ENCODE data around the gene HYAL3.

Gene HYAL3

DNA sequence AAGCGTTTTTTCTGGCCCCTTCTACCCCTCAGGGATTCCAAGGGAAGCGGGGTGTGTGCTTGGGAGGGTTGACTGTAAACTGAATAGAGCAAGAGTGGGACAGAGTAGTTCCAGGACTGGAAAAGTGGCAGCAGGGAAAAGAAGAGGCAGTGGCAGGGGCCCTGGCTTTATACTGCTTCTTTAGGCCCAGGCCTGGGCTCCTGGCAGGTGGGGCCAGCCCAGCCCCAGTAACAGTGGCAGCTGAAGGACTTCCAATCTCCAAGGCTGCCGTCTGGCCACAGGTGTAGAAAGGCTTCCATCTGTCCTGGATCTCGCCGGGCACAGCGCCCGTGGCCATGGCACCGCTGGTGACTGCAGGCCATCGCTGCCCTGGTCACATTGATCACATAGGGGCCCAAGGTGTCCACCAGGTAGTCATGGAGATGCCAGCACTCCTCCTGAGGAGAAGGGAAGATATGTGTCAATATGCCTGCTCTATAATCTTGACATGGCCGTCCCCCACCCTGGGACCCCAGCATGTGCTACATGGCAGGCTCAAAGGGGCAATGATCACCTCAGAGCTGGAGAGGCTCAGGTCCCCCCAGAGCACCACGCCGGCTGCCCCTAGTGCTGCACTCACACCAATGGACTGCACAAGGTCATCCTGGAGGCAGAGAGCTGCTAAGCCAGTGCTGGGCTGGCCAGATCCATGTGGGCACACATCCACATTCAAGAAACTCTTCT lies 6.0 kb downstream of the HYAL3 start:
- Histone ChIP-seq H3K4me1 (ENCODE audit: insufficient read depth, low read length) (peaks cover 39% of the 10 kb centered on the region), H3K4me2 (ENCODE audit: insufficient read depth, low read length) (peak overlapping the region; percentile 95), H3K9me3 (ENCODE audit: insufficient read depth, low read length, severe bottlenecking) (no peaks in the 10 kb centered on the region), H3K9ac (ENCODE audit: low read depth, low read length) (peak overlapping the region; percentile 63), H3K4me3 (ENCODE audit: low read depth in 1 of 2, low read length in 2 of 2) (peak overlapping the region; percentile 21 to 98; a peak in 3 of 4 replicates), H3K79me2 (ENCODE audit: insufficient read depth, low read length) (peaks cover 30% of the 10 kb centered on the region), H4K20me1 (ENCODE audit: insufficient read depth, low read length) (peaks cover 20% of the 10 kb centered on the region; the same call in 1 of the 2 replicates), H2AFZ (ENCODE audit: low read depth, low read length) (peak overlapping the region; percentile 97), H3K27me3 (ENCODE audit: insufficient read depth, low read length, poor library complexity) (no peaks in the 10 kb centered on the region), H3K27ac (ENCODE audit: low read length) (peak overlapping the region; percentile 74), H3K36me3 (ENCODE audit: insufficient read depth, low read length) (peaks cover 31% of the 10 kb centered on the region)
- TF ChIP-seq CTCF (IDR thresholded peaks at IDR 0.05; ENCODE audit: borderline replicate concordance, extremely low read depth, low read length, poor library complexity, severe bottlenecking) (no peak), EZH2 (IDR thresholded peaks at IDR 0.05; ENCODE audit: borderline replicate concordance, low read depth, low read length, severe bottlenecking) (no peak)
- ATAC-seq (ENCODE audit: insufficient read depth, low read depth) (no peak), DNase-seq (no peak)

GRCh38 chr3:50292159-50293078 lies 6.8 kb downstream of the HYAL3 start, which contains the start of gene IFRD2:
Gene IFRD2, minus strand, starts transcription at chr3:50292429. Its CDS starts 155 bp downstream, at chr3:50292274.
- Histone ChIP-seq H2AFZ (ENCODE audit: low read depth, low read length) (peak within 1 kb of the TSS; percentile 97), H3K9me3 (ENCODE audit: insufficient read depth, low read length, severe bottlenecking) (no peaks in the 10 kb centered on the region), H3K4me1 (ENCODE audit: insufficient read depth, low read length) (peaks cover 33% of the 10 kb centered on the region), H3K36me3 (ENCODE audit: insufficient read depth, low read length) (peaks cover 38% of the 10 kb centered on the region), H3K9ac (ENCODE audit: low read depth, low read length) (peak within 1 kb of the TSS; percentile 86), H4K20me1 (ENCODE audit: insufficient read depth, low read length) (peaks cover 19% of the 10 kb centered on the region; the same call in 1 of the 2 replicates), H3K27me3 (ENCODE audit: insufficient read depth, low read length, poor library complexity) (no peaks in the 10 kb centered on the region), H3K4me3 (ENCODE audit: low read depth in 1 of 2, low read length in 2 of 2) (peak within 1 kb of the TSS; percentile 77 to 98; a peak in 3 of 4 replicates), H3K27ac (ENCODE audit: low read length) (peak within 1 kb of the TSS; percentile 85), H3K79me2 (ENCODE audit: insufficient read depth, low read length) (peaks cover 28% of the 10 kb centered on the region), H3K4me2 (ENCODE audit: insufficient read depth, low read length) (peak within 1 kb of the TSS; percentile 95)
- peak; percentile 98 for DNase-seq
- ATAC-seq (ENCODE audit: insufficient read depth, low read depth), result peak; percentile 97
- TF ChIP-seq CTCF (IDR thresholded peaks at IDR 0.05; ENCODE audit: borderline replicate concordance, extremely low read depth, low read length, poor library complexity, severe bottlenecking) (peak; percentile 35), EZH2 (IDR thresholded peaks at IDR 0.05; ENCODE audit: borderline replicate concordance, low read depth, low read length, severe bottlenecking) (no peak)

DNA sequence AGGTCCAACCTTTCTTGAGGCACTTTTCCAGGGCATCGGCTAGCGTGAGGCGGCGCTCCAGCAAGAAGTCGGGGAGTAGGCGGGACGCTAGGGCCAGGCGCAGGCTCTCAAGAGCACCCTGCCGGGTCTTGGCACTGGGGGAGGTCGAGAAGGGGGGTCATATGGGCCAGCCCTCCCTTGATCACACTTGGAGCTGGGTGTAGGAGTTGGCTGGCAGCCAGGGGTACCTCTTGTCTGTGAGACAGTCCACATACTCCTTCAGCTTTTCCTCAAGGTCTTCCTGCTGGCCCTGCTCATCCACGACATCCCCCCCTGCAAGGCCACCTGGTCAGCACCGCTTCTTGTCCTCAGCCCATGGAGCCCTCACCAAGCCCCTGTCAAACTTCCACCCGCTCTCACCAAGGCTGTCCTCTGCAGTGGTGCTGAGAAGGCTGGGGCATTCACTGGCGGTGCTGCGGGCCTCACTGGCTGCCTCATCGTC lies 9.0 kb downstream of the HYAL3 start:
- peak overlapping the region in 1 of 2 experiments; percentile 98; a peak in 1 of 4 replicates for H3K4me3 ChIP-seq (ENCODE audit: low read depth in 1 of 2, low read length in 2 of 2)
- no peak for DNase-seq
- TF ChIP-seq CTCF (IDR thresholded peaks at IDR 0.05; ENCODE audit: borderline replicate concordance, extremely low read depth, low read length, poor library complexity, severe bottlenecking) (no peak), EZH2 (IDR thresholded peaks at IDR 0.05; ENCODE audit: borderline replicate concordance, low read depth, low read length, severe bottlenecking) (no peak)
- no peaks in the 10 kb centered on the region for H3K9me3 ChIP-seq (ENCODE audit: insufficient read depth, low read length, severe bottlenecking)
- H4K20me1 ChIP-seq (ENCODE audit: insufficient read depth, low read length), result peaks cover 26% of the 10 kb centered on the region; the same call in 1 of the 2 replicates
- H3K36me3 ChIP-seq (ENCODE audit: insufficient read depth, low read length), result peaks cover 46% of the 10 kb centered on the region
- no peak overlapping the region for H3K27ac ChIP-seq (ENCODE audit: low read length)
- H3K4me2 ChIP-seq (ENCODE audit: insufficient read depth, low read length), result peak overlapping the region; percentile 95; the same call in 1 of the 2 replicates
- no peaks in the 10 kb centered on the region for H3K27me3 ChIP-seq (ENCODE audit: insufficient read depth, low read length, poor library complexity)
- peak overlapping the region; percentile 86 for H3K9ac ChIP-seq (ENCODE audit: low read depth, low read length)
- no peak for ATAC-seq (ENCODE audit: insufficient read depth, low read depth)
- H2AFZ ChIP-seq (ENCODE audit: low read depth, low read length), result no peak overlapping the region
- peaks cover 33% of the 10 kb centered on the region for H3K4me1 ChIP-seq (ENCODE audit: insufficient read depth, low read length)
- peaks cover 28% of the 10 kb centered on the region for H3K79me2 ChIP-seq (ENCODE audit: insufficient read depth, low read length)

Measured in DND-41 (cell line).